GM15510 (cell line): ENCODE data around the gene PUDP.

Source experiments
- POLR2A ChIP-seq: IDR thresholded peaks from 3 replicates; pipeline ENCODE4 v1.6.1; 2011; ENCODE audit warnings: borderline replicate concordance; ENCODE audit not compliant: insufficient read length; ENCODE audit errors: extremely low read depth

PUDP gene

GRCh38 chrX:7102119-7102518 lies 45.8 kb downstream of the PUDP start:
- TF ChIP-seq POLR2A: no peak

- TF ChIP-seq POLR2A: no peak
Measured at GRCh38 chrX:7100022-7100421, 47.9 kb downstream of the PUDP start.

- TF ChIP-seq POLR2A: no peak
Measured at GRCh38 chrX:7093305-7093704, 54.6 kb downstream of the PUDP start.

GRCh38 chrX:7092543-7092942 lies 55.4 kb downstream of the PUDP start:
- TF ChIP-seq POLR2A: no peak

GRCh38 chrX:7091923-7092322 lies 56.0 kb downstream of the PUDP start:
- TF ChIP-seq POLR2A: no peak

GRCh38 chrX:7090641-7091040 lies 57.3 kb downstream of the PUDP start:
- no peak for TF ChIP-seq POLR2A

GRCh38 chrX:7088968-7089615 lies 58.9 kb downstream of the PUDP start:
- no peak for TF ChIP-seq POLR2A

- TF ChIP-seq POLR2A: no peak
Measured at GRCh38 chrX:7086384-7086783, 61.6 kb downstream of the PUDP start.

- TF ChIP-seq POLR2A: no peak
Measured at GRCh38 chrX:7085879-7086278, 62.1 kb downstream of the PUDP start.

- no peak for TF ChIP-seq POLR2A
Measured at GRCh38 chrX:7084841-7085240, 63.1 kb downstream of the PUDP start.

- no peak for TF ChIP-seq POLR2A
Measured at GRCh38 chrX:7083468-7084396, 64.2 kb downstream of the PUDP start.

GRCh38 chrX:7083021-7083420 lies 64.9 kb downstream of the PUDP start:
- TF ChIP-seq POLR2A: no peak

GRCh38 chrX:7082556-7082955 lies 65.4 kb downstream of the PUDP start:
- TF ChIP-seq POLR2A: no peak

- TF ChIP-seq POLR2A: no peak
Measured at GRCh38 chrX:7077241-7078230, 70.4 kb downstream of the PUDP start.

GRCh38 chrX:7076245-7076661 lies 71.7 kb downstream of the PUDP start:
- no peak for TF ChIP-seq POLR2A
